GM19372 (cell line): Measurements from ENCODE around the gene RRP15.
A peak's percentile ranks its signal among the peaks of the same experiment; 100 is the strongest.

Experiments used
- ATAC-seq: cut with Tn5 transposase; IDR thresholded peaks from one replicate; pipeline ENCODE4 v1.9.1; 2021; ENCODE audit warnings: mild to moderate bottlenecking, low read depth, moderate library complexity; ENCODE audit not compliant: unreplicated experiment

Gene RRP15

GRCh38 chr1:218284917-218285635 is at the start of gene RRP15:
Gene RRP15, plus strand, starts transcription at chr1:218285293. Its CDS starts 24 bp downstream, at chr1:218285317.
- ATAC-seq, result peak; percentile 100

GRCh38 chr1:218242171-218242570 is 42.9 kb upstream of the RRP15 start:
- ATAC-seq, result no peak

GRCh38 chr1:218247339-218247738 is 37.8 kb upstream of the RRP15 start:
- ATAC-seq, result no peak

- ATAC-seq, result no peak
Measured at GRCh38 chr1:218249338-218250140, 35.6 kb upstream of the RRP15 start.

GRCh38 chr1:218250492-218250891 is 34.6 kb upstream of the RRP15 start:
- no peak for ATAC-seq

GRCh38 chr1:218254296-218254946 is 30.7 kb upstream of the RRP15 start:
- no peak for ATAC-seq

- ATAC-seq, result no peak
Measured at GRCh38 chr1:218255090-218255489, 30.0 kb upstream of the RRP15 start.

GRCh38 chr1:218257371-218257770 is 27.7 kb upstream of the RRP15 start:
- no peak for ATAC-seq

GRCh38 chr1:218257971-218258370 is 27.1 kb upstream of the RRP15 start:
- ATAC-seq, result no peak

GRCh38 chr1:218259339-218259738 is 25.8 kb upstream of the RRP15 start:
- no peak for ATAC-seq

- ATAC-seq, result no peak
Measured at GRCh38 chr1:218259800-218260199, 25.3 kb upstream of the RRP15 start.

GRCh38 chr1:218262259-218262658 is 22.8 kb upstream of the RRP15 start:
- no peak for ATAC-seq

GRCh38 chr1:218266356-218266755 is 18.7 kb upstream of the RRP15 start:
- ATAC-seq, result no peak

- ATAC-seq, result no peak
Measured at GRCh38 chr1:218272366-218272765, 12.7 kb upstream of the RRP15 start.

- no peak for ATAC-seq
Measured at GRCh38 chr1:218273762-218274479, 11.2 kb upstream of the RRP15 start.

- ATAC-seq, result no peak
Measured at GRCh38 chr1:218274511-218274910, 10.6 kb upstream of the RRP15 start.

- ATAC-seq, result no peak
Measured at GRCh38 chr1:218275823-218276222, 9.3 kb upstream of the RRP15 start.

- ATAC-seq, result no peak
Measured at GRCh38 chr1:218281285-218281684, 3.8 kb upstream of the RRP15 start.

GRCh38 chr1:218284377-218284916 is 646 bp upstream of the RRP15 start:
- peak; percentile 26 for ATAC-seq

- ATAC-seq, result no peak
Measured at GRCh38 chr1:218292515-218292914, 7.4 kb downstream of the RRP15 start.
